Activated CD4-positive, CD25-positive, alpha-beta regulatory T cell treated with anti-CD3 and anti-CD28 coated beads, Interleukin-2, amount 50 U/mL, for 72 hours (primary cell): Measurements from ENCODE around the gene HTR1A.

Experiments
- DNase-seq: peaks from one replicate; pipeline ENCODE4 v3.0.0; 2021

The HTR1A gene

DNA sequence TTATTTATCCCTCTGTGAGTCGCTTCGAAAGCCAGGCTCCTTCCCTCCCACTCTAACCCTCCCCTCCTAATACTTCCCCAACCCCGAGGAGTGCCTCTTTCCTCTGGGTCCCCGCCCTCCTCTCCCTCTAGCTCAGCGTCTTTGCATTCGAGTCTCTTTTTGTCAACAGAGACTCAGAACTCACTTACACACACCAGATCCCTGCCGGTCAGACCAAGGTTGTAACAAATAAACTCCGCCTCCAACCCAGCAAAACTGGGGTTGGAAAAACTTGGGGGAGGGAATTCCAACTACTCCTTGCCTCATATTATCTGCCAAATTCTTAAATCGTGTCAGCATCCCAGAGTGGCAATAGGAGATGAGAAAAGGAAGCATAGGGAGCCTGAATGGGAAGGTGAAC, at the start of gene HTR1A:
HTR1A (minus strand) TSS at position 167 of the 400 bp plus-strand sequence. CDS start 726 bp downstream, outside the sequence.
- DNase-seq: no peak

DNA sequence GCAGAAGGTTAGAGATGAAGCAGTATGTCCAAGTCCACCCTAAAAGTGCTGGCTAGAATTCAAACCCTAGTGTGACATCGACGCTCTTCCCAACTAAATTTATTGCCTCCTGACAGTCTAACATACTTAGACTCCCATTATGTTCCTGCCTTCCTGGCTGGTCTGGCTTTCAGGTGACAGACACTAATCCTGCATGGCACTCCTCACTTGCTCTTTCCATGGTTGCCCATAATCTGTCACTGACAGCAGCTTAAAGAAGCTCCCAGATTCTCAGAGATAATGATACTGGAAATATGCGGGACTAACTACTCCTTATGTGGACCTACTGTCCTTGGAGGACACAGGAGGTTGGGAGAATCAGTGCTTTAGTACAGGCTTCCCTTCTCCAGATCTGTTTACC, 41.7 kb upstream of the HTR1A start:
- no peak for DNase-seq

DNA sequence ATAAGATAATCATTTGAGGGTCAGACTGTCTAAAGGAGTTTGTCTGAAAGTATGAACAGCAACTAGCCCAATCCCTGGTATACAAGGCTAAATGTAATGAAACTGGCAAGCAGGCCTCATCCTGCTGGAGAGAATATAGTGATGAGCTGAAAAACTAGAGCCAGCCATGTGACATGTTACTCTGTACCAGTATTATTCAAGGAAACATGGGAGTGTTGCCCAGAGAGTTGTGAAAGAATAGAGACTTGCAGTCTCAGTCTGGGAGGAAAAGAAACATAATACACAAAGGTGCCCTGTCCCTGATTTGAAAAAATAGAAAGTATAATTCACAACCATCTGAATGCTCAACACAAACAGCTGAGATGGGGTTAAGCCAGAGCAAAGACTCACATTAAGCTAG, 37.9 kb upstream of the HTR1A start:
- no peak for DNase-seq

DNA sequence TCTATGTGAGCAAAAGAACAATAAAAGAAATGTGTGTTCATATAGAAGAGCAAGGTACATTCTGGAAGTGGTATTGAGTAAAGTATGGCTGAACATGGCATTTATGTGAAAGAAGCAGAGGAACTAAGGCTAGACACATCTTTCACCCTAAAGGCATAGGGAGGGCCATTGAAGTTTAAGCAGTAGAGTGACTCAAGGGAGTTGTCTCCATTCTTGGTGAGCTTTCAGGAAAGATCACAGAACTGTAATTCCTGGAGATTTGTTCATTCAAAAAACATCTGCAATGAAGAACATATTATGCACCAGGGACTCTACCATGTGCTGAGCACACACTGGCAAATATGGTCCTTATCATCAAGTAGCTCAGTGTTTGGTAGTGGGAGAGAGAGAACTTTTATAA, 24.8 kb upstream of the HTR1A start:
- no peak for DNase-seq

DNA sequence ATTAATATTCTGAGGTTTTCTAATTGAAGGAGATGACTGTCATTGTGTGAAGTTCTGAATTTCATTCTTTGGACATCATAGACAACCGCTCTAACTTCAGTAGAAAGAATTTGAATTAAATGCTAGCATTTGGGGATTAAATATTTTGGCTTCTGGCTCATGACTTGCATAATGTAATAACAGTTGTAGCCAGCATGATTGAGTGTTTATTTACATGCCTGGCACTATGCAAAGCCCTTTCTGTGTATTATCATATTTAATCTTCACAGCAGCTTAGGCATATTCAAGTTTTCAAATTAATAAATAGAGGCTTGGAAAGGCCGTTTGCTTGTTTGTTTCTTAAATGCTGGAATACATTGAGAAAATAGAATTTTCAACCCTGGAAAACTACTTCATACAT, 19.6 kb upstream of the HTR1A start:
- no peak for DNase-seq

DNA sequence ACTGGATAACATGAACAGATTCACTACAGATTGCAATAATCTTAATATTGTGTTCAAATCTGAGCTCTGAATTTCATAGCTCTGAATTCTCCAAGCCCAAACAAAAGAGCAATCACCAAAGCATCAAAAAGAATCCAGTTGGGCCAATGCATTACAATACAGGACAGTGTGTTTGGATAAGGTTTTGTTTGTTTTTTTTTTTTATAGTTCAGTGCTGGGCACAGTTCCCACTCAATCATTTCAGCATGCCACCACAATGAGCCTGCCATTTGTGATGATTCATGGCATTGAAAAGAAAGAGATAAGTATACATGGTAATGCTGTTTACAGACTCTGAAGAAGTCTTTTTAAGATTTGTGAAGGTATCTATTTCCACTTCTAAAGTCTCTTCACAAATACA, 1.7 kb upstream of the HTR1A start:
- no peak for DNase-seq

DNA sequence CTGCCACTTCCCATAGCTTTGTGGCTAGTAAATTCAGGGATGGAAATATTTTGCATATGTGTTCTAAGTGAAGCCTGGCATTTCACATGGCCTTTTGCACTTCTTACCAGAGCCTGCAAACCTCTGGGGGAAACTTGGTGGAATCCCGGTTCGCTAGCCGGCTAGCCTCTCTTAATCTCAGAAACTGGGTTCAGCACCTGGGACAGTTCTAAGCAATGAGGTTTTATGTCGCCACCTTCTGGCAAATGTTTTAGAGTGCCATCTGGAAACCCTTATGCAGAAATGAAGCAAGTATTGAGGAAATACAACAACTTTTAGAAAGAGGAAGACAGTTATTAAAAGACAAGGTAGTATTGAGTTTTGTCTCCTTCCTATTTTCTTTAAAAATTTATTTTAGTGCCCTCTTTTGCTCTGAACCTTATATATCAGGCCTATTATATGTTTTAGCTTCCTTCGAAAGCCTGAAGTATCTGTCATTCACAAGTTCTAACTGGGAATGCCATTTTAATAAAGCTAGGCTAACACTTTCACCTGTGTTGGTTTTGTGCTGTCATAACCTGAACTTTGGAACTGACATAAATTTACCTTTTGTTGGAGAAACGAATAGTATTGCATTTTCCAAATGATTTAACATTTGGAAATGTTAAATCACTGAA, 963 bp upstream of the HTR1A start:
- DNase-seq: no peak

DNA sequence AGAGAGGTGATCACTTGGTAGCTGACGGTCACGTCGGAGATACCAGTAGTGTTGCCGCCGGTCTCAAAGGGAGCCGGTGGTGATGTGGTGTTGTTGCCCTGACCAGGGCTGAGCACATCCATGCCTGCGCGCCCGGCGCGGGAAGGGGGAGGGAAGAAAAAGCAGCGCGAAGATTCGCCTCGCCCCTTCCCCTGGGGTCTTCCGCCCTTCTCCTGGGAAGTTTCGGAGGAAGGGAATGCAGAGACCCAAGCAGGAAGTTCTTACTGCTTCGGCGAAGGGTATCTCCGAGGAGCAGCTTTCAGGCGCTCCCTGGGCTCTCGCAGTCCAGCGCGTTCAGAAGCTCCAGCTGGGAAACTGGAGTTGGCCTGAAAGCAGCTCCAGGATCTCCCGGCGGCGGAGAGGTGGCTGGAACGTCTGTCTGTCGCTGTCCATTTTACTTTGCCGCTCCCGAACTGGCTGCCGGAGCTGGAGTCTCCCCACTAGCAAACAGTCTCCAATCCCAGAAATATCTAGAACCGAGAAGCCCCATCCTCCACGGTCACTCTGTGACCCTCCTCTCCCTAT, 565 bp downstream of the HTR1A start:
- DNase-seq: no peak

DNA sequence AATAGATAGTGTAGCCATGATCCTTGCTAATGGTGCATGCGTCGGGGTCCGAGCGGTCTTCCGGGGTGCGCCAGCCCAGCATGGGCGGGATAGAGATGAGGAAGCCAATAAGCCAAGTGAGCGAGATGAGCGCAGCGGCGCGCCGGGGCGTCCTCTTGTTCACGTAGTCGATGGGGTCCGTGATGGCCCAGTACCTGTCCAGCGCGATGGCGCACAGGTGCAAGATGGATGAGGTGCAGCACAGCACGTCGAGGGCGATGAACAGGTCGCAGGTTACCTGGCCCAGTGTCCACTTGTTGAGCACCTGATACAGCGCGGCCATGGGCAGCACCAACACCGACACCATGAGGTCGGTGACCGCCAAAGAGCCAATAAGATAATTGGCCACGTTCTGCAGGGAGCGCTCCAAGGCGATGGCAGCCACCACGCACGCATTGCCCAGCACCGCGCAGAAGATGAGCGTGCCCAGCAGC, 1.1 kb downstream of the HTR1A start:
- DNase-seq: no peak

DNA sequence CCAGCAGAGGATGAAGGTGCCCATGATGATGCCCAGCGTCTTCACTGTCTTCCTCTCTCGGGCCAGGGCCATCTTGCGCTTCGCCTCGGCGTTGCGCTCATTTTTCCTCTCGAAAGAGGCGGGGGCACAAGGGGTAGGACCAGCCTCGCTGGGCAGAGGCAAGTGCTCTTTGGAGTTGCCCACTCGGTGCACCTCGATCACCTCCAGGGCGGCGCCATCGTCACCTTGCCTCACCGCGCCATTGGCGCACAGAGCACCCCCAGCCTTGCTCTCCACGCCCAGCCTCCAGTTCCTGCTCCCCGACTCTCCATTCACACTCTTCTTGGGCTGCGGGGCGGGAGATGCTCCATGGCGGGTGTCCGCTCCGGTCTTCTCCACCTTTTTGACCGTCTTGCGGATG, 1.6 kb downstream of the HTR1A start:
- no peak for DNase-seq

DNA sequence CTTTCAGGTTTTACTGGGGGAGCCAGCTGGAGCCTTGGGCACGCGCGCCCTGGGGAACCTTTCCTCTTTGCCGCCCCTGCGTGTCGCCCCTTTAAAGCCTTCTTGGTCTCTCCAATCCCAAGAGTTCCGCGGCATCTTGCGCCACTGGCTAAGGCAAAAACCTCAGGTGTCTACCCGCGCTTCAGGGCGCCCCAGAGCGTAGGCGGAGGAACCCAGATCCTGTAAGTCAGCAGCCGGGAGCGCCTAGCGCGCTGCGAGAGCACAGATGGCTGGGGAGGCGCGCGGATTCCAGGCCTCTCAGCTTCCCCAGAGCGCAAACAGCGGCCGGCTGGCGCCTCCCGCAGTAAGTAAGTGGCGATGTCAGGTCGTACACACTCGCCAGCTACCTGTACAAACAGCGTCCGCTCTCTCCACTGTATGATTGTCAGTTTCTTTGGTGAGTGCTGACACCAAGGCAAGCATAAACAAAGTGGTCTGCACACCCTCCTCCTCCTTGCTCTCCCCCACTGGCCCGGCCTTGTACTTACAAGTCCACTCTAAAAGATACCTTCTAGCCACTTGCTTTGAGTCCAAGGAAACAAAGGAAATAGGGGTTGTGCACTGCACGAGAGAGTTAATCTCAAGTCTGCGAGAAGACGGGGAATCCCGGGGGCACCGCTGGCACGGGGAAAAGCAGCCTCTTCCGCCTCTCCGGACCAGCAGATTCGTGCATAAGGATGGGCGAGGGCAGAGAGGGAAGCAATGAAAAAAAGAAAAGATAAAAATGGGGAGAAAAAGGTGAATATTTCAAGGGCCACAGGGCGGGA, 2.9 kb downstream of the HTR1A start:
- no peak for DNase-seq

DNA sequence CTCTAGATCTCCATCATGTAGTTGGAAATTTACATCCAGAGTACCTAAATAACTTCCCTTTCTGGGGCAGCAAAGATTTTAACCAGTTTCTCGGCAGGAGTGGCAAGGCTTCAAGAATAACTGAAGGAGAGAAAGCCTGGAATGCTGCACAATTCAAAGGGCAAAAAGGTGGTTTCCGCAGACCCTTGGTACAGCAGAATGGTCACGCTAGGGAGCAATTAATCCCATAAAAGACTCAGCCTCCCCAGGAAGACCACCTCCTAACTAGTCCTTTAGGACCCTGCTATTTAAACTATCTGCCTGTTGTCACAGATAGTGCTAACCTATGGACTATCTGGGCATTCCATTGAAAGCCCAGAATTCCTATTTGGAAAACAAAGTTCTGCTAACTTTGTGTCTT, 3.6 kb downstream of the HTR1A start:
- DNase-seq: no peak

DNA sequence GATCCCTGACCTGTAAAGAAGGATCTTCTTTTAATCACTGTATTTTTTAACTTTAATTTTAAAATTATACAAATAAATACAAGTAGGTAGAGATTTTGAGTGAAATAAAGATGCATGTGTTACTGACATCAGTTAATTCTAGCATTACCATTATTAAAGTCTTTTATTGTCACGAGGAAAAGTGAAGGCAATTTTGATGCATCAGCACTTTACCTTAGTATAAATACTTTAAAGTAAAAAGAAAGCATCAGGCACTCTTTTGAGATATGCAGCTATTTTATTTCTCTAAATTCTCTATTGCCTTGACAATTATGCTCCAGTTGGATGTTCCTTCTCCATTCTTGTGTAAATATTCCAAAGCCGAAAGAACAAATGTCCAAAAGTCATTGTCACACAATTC, 4.6 kb downstream of the HTR1A start:
- no peak for DNase-seq

DNA sequence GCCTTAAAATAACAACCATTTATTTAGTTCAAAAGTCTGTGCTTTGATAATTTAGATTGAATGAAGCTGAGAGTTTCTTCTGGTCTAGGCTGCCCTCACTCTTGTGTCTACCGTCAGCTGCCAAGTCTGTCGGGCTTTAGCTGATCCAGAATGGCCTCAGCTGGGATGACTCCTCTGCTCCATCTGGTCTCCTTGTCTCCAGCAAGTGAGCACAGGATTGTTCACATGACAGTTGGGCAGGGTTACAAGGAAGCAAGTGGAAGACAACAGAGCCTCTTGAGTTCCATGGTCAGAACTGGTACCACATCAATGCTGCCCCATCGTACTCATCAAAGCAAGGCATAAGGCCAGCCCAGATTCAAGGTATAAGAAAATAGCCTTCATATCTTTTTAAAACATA, 9.0 kb downstream of the HTR1A start:
- DNase-seq: no peak

DNA sequence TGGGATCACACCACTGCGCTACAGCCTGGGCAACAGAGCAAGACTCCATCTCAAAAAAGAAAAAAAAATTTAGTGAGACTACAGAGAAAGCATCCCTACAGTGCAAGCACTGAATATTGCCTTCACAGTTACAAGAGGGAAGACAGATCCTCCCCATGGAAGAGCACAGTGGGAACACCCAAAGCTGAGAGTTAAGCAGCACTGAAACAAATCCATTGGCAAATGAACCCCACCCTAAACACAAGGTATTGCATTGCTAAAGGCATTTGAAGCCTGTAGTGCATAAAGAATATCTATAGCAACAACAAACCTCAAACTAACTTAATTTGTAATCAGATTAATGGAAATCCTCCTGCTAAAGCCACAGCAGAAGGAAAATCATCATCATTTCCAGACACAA, 27.1 kb downstream of the HTR1A start:
- no peak for DNase-seq

DNA sequence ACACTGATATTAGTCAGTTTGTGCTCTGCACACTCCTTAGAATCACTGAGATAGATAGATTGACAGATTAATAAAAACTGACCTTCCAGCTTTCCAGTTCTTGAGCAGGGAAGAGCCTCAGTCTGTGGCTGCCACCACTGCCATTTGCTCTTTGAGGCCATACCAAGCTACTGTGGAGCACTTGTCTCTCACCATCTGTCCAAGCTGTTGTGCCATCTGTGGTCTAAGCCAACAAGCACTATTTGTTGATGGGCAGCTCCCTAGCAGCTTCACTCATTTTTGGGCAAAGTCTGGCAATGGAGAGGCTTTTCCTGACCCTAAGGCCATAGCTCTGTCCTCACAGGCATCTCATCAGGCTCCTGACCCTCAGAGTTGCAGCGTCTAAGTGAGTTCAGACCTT, 30.4 kb downstream of the HTR1A start:
- no peak for DNase-seq

DNA sequence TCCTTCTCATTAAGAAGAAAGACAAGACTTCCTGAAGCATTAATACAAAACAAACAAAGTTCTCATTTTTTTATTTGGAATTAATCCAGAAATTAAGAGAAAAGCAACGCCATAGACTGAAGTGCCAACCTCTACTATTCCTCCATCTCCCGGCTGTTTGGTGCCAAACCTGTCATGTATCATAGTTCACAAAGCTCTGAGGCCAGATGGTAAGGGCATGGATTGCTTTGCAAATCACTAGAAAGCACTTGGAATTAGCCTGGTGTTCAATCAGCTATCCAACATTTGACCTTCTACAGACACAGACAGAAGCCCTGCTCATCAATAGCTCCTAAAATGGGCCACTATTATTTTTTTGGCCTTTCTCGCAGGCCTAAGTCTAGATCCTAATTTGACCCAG, 33.8 kb downstream of the HTR1A start:
- DNase-seq: no peak

DNA sequence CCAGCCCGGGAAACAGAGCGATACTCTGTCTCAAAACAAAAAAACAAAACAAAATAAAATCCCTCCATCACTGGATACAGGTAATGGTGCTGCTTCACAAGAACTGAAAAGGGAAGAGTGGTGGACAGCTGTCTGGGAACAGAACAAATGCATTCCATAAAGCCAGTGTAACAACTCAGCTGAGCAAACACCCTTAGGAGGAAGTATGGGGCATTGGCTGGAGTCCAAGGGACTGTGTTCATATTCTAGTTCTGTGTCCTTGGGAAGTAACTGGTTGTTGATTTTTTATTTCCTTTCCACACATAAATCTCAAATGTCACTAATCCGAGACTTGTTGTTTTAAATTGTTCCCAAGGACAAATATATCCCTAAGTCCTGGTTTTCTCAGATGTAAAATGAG, 38.3 kb downstream of the HTR1A start:
- no peak for DNase-seq

DNA sequence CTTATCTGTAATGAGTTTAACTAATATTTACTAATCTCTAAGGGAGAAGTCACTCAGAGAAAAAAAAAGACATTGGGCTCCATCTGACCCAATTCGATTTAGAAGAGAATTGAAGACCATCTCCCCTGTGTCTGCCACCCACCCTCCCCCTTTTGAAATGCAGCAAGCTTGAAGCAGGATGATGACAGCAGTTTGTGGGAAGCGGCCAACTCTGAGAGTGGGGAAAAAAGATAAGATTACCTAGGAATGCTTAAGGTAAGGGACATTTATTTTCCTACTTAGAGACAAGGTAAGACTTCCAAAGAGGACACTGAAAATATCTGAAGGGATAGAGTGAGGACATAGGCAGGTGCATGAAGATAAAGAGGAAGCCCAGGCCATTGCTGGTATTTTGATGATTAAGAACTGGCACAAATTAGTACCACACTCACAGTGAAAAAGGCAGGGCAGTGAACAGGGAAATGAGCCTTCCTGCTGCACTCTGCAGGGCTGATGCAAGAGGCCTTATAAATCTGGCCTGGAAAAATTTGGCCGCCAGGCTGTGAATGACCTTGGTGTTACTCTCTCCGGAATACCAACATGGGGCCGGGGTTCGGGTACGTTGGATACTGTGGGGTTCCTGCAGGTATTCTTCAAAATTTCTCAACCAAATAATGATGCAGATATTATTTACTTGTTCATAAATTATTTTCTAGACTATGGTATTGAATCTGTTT, 42.3 kb downstream of the HTR1A start:
- DNase-seq: no peak

DNA sequence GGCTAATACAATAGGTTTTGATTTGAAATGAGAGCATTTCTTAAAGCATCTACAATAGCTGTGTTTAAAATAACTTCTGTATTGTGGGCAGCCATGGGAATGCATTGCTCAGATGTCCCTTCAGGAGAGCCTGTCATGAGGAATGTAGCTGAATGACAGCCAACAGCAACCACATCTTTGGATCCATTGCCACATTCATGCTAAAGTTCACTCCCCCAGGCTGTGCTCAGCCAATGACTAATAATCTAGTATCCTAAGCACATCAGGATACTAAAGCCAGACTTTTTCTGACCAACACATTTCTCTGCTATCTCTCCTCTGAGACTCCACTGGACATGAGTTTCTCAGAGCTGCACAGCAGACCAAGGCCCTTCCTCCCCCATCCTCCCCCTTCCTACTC, 45.5 kb downstream of the HTR1A start:
- DNase-seq: no peak

DNA sequence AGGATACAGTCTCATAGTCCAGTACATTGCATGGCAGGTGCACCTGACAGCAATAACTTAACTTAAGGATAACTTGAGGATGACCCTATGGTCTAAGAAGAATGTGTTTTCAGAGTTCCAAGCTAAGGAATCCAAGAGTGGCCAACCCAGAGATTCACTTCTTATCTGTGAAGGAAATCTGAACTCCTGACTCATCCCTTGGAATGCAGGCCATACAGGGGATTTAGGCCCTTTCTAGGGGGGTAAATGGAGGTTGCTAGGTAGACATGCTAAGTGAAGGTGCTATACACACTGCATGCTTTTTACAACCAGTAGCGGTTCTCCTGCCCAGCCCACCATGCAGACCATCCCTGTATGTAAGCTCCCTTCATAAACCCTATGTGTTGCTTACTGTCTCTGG, 50.4 kb downstream of the HTR1A start:
- DNase-seq: no peak
